ENCODE measurements around the gene LZTFL1.

Gene LZTFL1

GRCh38 chr3:45792516-45793172, 49.3 kb downstream of the LZTFL1 start:
- DNase-seq (ENCODE audit: insufficient read length): no peak
- no peak for FAIRE-seq
- TF ChIP-seq POLR2AphosphoS5 (IDR thresholded peaks at IDR 0.05; ENCODE audit: low read depth, low read length): no peak
- no peak for TF ChIP-seq POLR2A (IDR thresholded peaks at IDR 0.05; ENCODE audit: low read depth, low read length)
- TF ChIP-seq TAF1 (IDR thresholded peaks at IDR 0.05; ENCODE audit: borderline replicate concordance, low read depth, low read length): no peak

- FAIRE-seq (no peak), DNase-seq (ENCODE audit: insufficient read length) (no peak)
- no peak for TF ChIP-seq TAF1 (IDR thresholded peaks at IDR 0.05; ENCODE audit: borderline replicate concordance, low read depth, low read length)
- no peak for TF ChIP-seq POLR2A (IDR thresholded peaks at IDR 0.05; ENCODE audit: low read depth, low read length)
- no peak for TF ChIP-seq POLR2AphosphoS5 (IDR thresholded peaks at IDR 0.05; ENCODE audit: low read depth, low read length)
Observed at GRCh38 chr3:45792036-45792435, 49.9 kb downstream of the LZTFL1 start.

GRCh38 chr3:45790596-45790995, 51.3 kb downstream of the LZTFL1 start:
- DNase-seq (ENCODE audit: insufficient read length) (no peak), FAIRE-seq (no peak)

GRCh38 chr3:45789235-45789812, 52.6 kb downstream of the LZTFL1 start:
- no peak for FAIRE-seq

More at GRCh38 chr3:45790596-45790995, 51.3 kb downstream of the LZTFL1 start:
- no peak for TF ChIP-seq TAF1 (IDR thresholded peaks at IDR 0.05; ENCODE audit: borderline replicate concordance, low read depth, low read length)
- no peak for TF ChIP-seq POLR2A (IDR thresholded peaks at IDR 0.05; ENCODE audit: low read depth, low read length)
- no peak for TF ChIP-seq POLR2AphosphoS5 (IDR thresholded peaks at IDR 0.05; ENCODE audit: low read depth, low read length)

GRCh38 chr3:45787551-45787950, 54.4 kb downstream of the LZTFL1 start:
- DNase-seq (ENCODE audit: insufficient read length) (no peak), FAIRE-seq (no peak)
- no peak for TF ChIP-seq POLR2AphosphoS5 (IDR thresholded peaks at IDR 0.05; ENCODE audit: low read depth, low read length)
- no peak for TF ChIP-seq TAF1 (IDR thresholded peaks at IDR 0.05; ENCODE audit: borderline replicate concordance, low read depth, low read length)
- TF ChIP-seq POLR2A (IDR thresholded peaks at IDR 0.05; ENCODE audit: low read depth, low read length): no peak

More at GRCh38 chr3:45789235-45789812, 52.6 kb downstream of the LZTFL1 start:
- TF ChIP-seq TAF1 (IDR thresholded peaks at IDR 0.05; ENCODE audit: borderline replicate concordance, low read depth, low read length) (no peak), POLR2A (IDR thresholded peaks at IDR 0.05; ENCODE audit: low read depth, low read length) (no peak), POLR2AphosphoS5 (IDR thresholded peaks at IDR 0.05; ENCODE audit: low read depth, low read length) (no peak)
- no peak for DNase-seq (ENCODE audit: insufficient read length)

- no peak for DNase-seq (ENCODE audit: insufficient read length)
- FAIRE-seq: no peak
- TF ChIP-seq POLR2A (IDR thresholded peaks at IDR 0.05; ENCODE audit: low read depth, low read length): no peak
- TF ChIP-seq POLR2AphosphoS5 (IDR thresholded peaks at IDR 0.05; ENCODE audit: low read depth, low read length): no peak
- TF ChIP-seq TAF1 (IDR thresholded peaks at IDR 0.05; ENCODE audit: borderline replicate concordance, low read depth, low read length): no peak
Observed at GRCh38 chr3:45786801-45787495, 55.0 kb downstream of the LZTFL1 start.

- no peak for TF ChIP-seq POLR2AphosphoS5 (IDR thresholded peaks at IDR 0.05; ENCODE audit: low read depth, low read length)
- TF ChIP-seq POLR2A (IDR thresholded peaks at IDR 0.05; ENCODE audit: low read depth, low read length): no peak
- TF ChIP-seq TAF1 (IDR thresholded peaks at IDR 0.05; ENCODE audit: borderline replicate concordance, low read depth, low read length): no peak
- FAIRE-seq: no peak
- DNase-seq (ENCODE audit: insufficient read length): no peak
Observed at GRCh38 chr3:45785605-45786150, 56.2 kb downstream of the LZTFL1 start.

GRCh38 chr3:45783667-45784066, 58.3 kb downstream of the LZTFL1 start:
- DNase-seq (ENCODE audit: insufficient read length): no peak
- TF ChIP-seq POLR2AphosphoS5 (IDR thresholded peaks at IDR 0.05; ENCODE audit: low read depth, low read length) (no peak), POLR2A (IDR thresholded peaks at IDR 0.05; ENCODE audit: low read depth, low read length) (no peak), TAF1 (IDR thresholded peaks at IDR 0.05; ENCODE audit: borderline replicate concordance, low read depth, low read length) (no peak)
- no peak for FAIRE-seq

GRCh38 chr3:45782381-45782780, 59.5 kb downstream of the LZTFL1 start:
- DNase-seq (ENCODE audit: insufficient read length): no peak
- TF ChIP-seq POLR2A (IDR thresholded peaks at IDR 0.05; ENCODE audit: low read depth, low read length) (no peak), TAF1 (IDR thresholded peaks at IDR 0.05; ENCODE audit: borderline replicate concordance, low read depth, low read length) (no peak), POLR2AphosphoS5 (IDR thresholded peaks at IDR 0.05; ENCODE audit: low read depth, low read length) (no peak)
- FAIRE-seq: no peak

- no peak for DNase-seq (ENCODE audit: insufficient read length)
- no peak for FAIRE-seq
- TF ChIP-seq POLR2AphosphoS5 (IDR thresholded peaks at IDR 0.05; ENCODE audit: low read depth, low read length) (no peak), TAF1 (IDR thresholded peaks at IDR 0.05; ENCODE audit: borderline replicate concordance, low read depth, low read length) (no peak), POLR2A (IDR thresholded peaks at IDR 0.05; ENCODE audit: low read depth, low read length) (no peak)
Observed at GRCh38 chr3:45781841-45782240, 60.1 kb downstream of the LZTFL1 start.

GRCh38 chr3:45781271-45781670, 60.6 kb downstream of the LZTFL1 start:
- no peak for FAIRE-seq
- TF ChIP-seq POLR2A (IDR thresholded peaks at IDR 0.05; ENCODE audit: low read depth, low read length) (no peak), TAF1 (IDR thresholded peaks at IDR 0.05; ENCODE audit: borderline replicate concordance, low read depth, low read length) (no peak), POLR2AphosphoS5 (IDR thresholded peaks at IDR 0.05; ENCODE audit: low read depth, low read length) (no peak)
- DNase-seq (ENCODE audit: insufficient read length): no peak

All from GM12892 (cell line).